Measurements from ENCODE around the gene HAPLN3. TPM values are rescaled to one million over a fixed set of nuclear protein-coding genes. Genes with fewer than 3 reads are reported as not detected.
A peak's percentile ranks its signal among the peaks of the same experiment; 100 is the strongest.

The HAPLN3 gene
- total RNA-seq, 1 experiment from 2014 or later = 168 TPM

GRCh38 chr15:88908697-88909621 lies 13.6 kb upstream of the HAPLN3 start:
- peak overlapping the region; percentile 97 for H3K27ac ChIP-seq (ENCODE audit: low read length)
- in situ Hi-C loops (cut with HindIII; ENCODE audit: low pct_unique_long_range_greater_than_20kb, low sequenced_read_pairs) = no loop called here

DNA sequence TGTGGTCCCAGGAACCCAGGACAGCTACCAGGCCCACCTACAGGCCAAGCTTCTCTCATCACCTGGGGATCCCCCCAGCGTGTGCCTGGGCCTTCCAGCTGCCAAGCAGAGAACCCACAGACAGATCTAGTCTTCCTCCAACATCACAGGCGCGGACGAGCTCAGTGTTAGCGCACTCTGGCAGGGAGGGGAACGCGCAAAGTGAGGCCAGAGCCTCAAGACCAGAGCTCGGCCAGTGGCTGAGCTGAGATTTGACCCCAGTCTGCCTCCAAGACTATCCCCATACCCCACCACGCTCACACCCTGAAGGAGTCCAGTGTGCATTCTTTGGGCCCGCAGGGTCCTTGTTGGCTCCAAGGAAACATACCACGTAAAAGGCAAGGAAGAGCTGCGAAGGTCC lies 12.8 kb upstream of the HAPLN3 start:
- Histone ChIP-seq H3K27ac (ENCODE audit: low read length) (peak overlapping the region; percentile 97), H3K9me3 (ENCODE audit: control insufficient read depth, insufficient read depth, low read depth, low read length) (no peaks in the 10 kb centered on the region), H3K36me3 (ENCODE audit: control insufficient read depth, insufficient read depth, low read length) (peaks cover 19% of the 10 kb centered on the region), H3K4me3 (ENCODE audit: low read depth in 2 of 2, low read length in 2 of 2) (peak overlapping the region in 1 of 2 experiments; percentile 90; a peak in 2 of 4 replicates), H3K27me3 (ENCODE audit: control insufficient read depth, insufficient read depth, low read length) (no peaks in the 10 kb centered on the region), H3K4me1 (ENCODE audit: control insufficient read depth, insufficient read depth, low read length) (peaks cover 77% of the 10 kb centered on the region)
- TF ChIP-seq, protein P1, sequence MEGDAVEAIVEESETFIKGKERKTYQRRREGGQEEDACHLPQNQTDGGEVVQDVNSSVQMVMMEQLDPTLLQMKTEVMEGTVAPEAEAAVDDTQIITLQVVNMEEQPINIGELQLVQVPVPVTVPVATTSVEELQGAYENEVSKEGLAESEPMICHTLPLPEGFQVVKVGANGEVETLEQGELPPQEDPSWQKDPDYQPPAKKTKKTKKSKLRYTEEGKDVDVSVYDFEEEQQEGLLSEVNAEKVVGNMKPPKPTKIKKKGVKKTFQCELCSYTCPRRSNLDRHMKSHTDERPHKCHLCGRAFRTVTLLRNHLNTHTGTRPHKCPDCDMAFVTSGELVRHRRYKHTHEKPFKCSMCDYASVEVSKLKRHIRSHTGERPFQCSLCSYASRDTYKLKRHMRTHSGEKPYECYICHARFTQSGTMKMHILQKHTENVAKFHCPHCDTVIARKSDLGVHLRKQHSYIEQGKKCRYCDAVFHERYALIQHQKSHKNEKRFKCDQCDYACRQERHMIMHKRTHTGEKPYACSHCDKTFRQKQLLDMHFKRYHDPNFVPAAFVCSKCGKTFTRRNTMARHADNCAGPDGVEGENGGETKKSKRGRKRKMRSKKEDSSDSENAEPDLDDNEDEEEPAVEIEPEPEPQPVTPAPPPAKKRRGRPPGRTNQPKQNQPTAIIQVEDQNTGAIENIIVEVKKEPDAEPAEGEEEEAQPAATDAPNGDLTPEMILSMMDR (IDR thresholded peaks at IDR 0.05) = no peak
- no peak for TF ChIP-seq POLR2AphosphoS5 (IDR thresholded peaks at IDR 0.05; ENCODE audit: low read depth, low read length)
- TF ChIP-seq, protein P2, sequence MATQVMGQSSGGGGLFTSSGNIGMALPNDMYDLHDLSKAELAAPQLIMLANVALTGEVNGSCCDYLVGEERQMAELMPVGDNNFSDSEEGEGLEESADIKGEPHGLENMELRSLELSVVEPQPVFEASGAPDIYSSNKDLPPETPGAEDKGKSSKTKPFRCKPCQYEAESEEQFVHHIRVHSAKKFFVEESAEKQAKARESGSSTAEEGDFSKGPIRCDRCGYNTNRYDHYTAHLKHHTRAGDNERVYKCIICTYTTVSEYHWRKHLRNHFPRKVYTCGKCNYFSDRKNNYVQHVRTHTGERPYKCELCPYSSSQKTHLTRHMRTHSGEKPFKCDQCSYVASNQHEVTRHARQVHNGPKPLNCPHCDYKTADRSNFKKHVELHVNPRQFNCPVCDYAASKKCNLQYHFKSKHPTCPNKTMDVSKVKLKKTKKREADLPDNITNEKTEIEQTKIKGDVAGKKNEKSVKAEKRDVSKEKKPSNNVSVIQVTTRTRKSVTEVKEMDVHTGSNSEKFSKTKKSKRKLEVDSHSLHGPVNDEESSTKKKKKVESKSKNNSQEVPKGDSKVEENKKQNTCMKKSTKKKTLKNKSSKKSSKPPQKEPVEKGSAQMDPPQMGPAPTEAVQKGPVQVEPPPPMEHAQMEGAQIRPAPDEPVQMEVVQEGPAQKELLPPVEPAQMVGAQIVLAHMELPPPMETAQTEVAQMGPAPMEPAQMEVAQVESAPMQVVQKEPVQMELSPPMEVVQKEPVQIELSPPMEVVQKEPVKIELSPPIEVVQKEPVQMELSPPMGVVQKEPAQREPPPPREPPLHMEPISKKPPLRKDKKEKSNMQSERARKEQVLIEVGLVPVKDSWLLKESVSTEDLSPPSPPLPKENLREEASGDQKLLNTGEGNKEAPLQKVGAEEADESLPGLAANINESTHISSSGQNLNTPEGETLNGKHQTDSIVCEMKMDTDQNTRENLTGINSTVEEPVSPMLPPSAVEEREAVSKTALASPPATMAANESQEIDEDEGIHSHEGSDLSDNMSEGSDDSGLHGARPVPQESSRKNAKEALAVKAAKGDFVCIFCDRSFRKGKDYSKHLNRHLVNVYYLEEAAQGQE (IDR thresholded peaks at IDR 0.05; ENCODE audit: insufficient read depth in 1 of 2, low read depth in 2 of 2, low read length in 1 of 2) = no peak
- TF ChIP-seq TCF7L2 (IDR thresholded peaks at IDR 0.05; ENCODE audit: low read depth, low read length) = no peak
- no peak for TF ChIP-seq SIN3A (IDR thresholded peaks at IDR 0.05; ENCODE audit: borderline replicate concordance, insufficient read depth, low read depth, low read length)
- CTCF ChIA-PET = interaction anchor here (0.8 to 0.9 kb wide), 2 partner anchors 74 to 270 kb away, joined by 4 to 5 read pairs; no protein-coding TSS in a partner anchor
- DNase-seq (ENCODE audit: low read depth, low spot score) (no peak), ATAC-seq (no peak)
- intact Hi-C loops (cut with micrococcal nuclease; ENCODE audit: unreplicated experiment) (no loop called here), in situ Hi-C loops (cut with HindIII; ENCODE audit: low pct_unique_long_range_greater_than_20kb, low sequenced_read_pairs) (no loop called here)
- POLR2A ChIA-PET = interaction anchor here (0.6 kb wide), 2 partner anchors 8 to 74 kb away, joined by 4 to 5 read pairs; no protein-coding TSS in a partner anchor
- BruUV-seq (replicated peaks) = no TSS peak

More at GRCh38 chr15:88908697-88909621, 13.6 kb upstream of the HAPLN3 start:
- Histone ChIP-seq H3K36me3 (ENCODE audit: control insufficient read depth, insufficient read depth, low read length) (peaks cover 15% of the 10 kb centered on the region), H3K27me3 (ENCODE audit: control insufficient read depth, insufficient read depth, low read length) (no peaks in the 10 kb centered on the region), H3K4me3 (ENCODE audit: low read depth in 2 of 2, low read length in 2 of 2) (peak overlapping the region; percentile 66 to 90), H3K9me3 (ENCODE audit: control insufficient read depth, insufficient read depth, low read depth, low read length) (no peaks in the 10 kb centered on the region), H3K4me1 (ENCODE audit: control insufficient read depth, insufficient read depth, low read length) (peaks cover 76% of the 10 kb centered on the region)
- intact Hi-C loops (cut with micrococcal nuclease; ENCODE audit: unreplicated experiment) = no loop called here
- DNase-seq (ENCODE audit: low read depth, low spot score) (no peak), ATAC-seq (no peak)
- no peak for TF ChIP-seq TCF7L2 (IDR thresholded peaks at IDR 0.05; ENCODE audit: low read depth, low read length)
- peak; percentile 12; the same call in 1 of the 2 replicates for TF ChIP-seq POLR2AphosphoS5 (IDR thresholded peaks at IDR 0.05; ENCODE audit: low read depth, low read length)
- BruUV-seq (replicated peaks) = no TSS peak
- ChIA-PET POLR2A (interaction anchor here (0.6 kb wide), 1 partner anchor 8 kb away, joined by 5 read pairs; no protein-coding TSS in a partner anchor), CTCF (interaction anchor here (0.8 to 0.9 kb wide), 2 partner anchors 73 to 269 kb away, joined by 4 to 5 read pairs; no protein-coding TSS in a partner anchor)
